GM13977 (cell line): ENCODE measurements around the gene HJURP.

Experiments
- DNase-seq: peaks from one replicate; pipeline ENCODE4 v3.0.0; 2012; ENCODE audit warnings: low spot score
- CTCF ChIP-seq: IDR thresholded peaks from 2 replicates; pipeline ENCODE4 v1.5.1; 2012; ENCODE audit warnings: mild to moderate bottlenecking, control low read depth; ENCODE audit not compliant: insufficient read depth; ENCODE audit errors: extremely low read depth, missing control alignments
- in situ Hi-C: fragments of 300-500 bp; cut with MboI; formaldehyde crosslinking; loops from one replicate; pipeline ENCODE4 v1.12.0; 2022; ENCODE audit warnings: low sequenced_read_pairs, low pct_unique_long_range_greater_than_20kb, mixed read lengths, inconsistent platforms; ENCODE audit not compliant: unreplicated experiment

The HJURP gene

GRCh38 chr2:233856184-233856583, 1.8 kb upstream of the HJURP start:
- no peak for TF ChIP-seq CTCF
- DNase-seq = no peak
- in situ Hi-C loops = no loop called here

GRCh38 chr2:233855345-233855744, 1.0 kb upstream of the HJURP start:
- no peak for TF ChIP-seq CTCF
- no peak for DNase-seq
- in situ Hi-C loops = no loop called here

- in situ Hi-C loops = no loop called here
- TF ChIP-seq CTCF = no peak
- no peak for DNase-seq
These were observed 473 bp downstream of the HJURP start for GRCh38 chr2:233853883-233854240.

GRCh38 chr2:233853353-233853752, 982 bp downstream of the HJURP start:
- TF ChIP-seq CTCF = no peak
- no peak for DNase-seq
- in situ Hi-C loops = no loop called here

GRCh38 chr2:233852056-233852455, 2.3 kb downstream of the HJURP start:
- no peak for TF ChIP-seq CTCF
- in situ Hi-C loops = no loop called here
- no peak for DNase-seq

GRCh38 chr2:233851169-233851568, 3.2 kb downstream of the HJURP start:
- DNase-seq = no peak
- in situ Hi-C loops = no loop called here
- TF ChIP-seq CTCF = no peak

- DNase-seq = no peak
- in situ Hi-C loops = no loop called here
- no peak for TF ChIP-seq CTCF
These were observed 3.6 kb downstream of the HJURP start for GRCh38 chr2:233850745-233851144.
